ENCODE measurements around the gene PRDM16. TPM values are rescaled to one million over a fixed set of nuclear protein-coding genes. Genes with fewer than 3 reads are reported as not detected.

Gene PRDM16
- total and polyA plus RNA-seq, 4 donors, result 0.05 to 0.67 (median 0.19) TPM

DNA sequence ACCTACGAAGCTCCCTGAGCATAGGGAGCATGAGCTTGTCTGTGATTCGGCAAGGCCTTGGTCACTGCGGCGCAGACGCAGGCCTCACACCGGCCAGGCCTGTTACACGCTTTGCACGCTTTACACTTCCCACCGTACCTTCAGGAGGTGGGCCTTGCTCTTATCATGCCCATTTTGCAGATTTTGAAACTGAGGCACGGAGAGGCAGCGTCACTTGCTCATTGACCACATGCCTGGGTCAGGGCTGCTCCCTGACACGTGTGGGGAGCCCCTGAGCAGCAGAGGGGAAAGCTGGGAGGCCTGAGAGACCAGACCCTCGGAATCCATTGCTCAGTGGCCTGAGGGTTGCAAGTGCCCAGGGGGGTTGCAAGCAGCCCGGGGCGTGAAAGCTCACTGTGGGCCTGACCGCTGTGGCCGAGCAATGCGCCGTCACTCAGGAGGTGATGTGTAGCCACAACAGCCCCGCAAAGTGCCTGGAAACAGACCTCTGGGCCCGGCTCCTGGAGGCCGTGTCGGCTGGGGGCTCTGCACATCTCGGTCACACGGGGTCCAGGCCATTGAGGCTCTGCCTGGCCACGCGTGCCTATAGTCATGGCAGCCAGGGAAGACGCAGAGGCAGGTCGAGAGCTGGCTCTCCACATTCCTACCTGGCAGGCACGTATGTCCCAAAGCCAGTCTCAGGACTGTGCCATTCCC lies 392.4 kb downstream of the PRDM16 start (continued):
- TF ChIP-seq, protein P1, sequence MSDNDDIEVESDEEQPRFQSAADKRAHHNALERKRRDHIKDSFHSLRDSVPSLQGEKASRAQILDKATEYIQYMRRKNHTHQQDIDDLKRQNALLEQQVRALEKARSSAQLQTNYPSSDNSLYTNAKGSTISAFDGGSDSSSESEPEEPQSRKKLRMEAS (IDR thresholded peaks at IDR 0.05), result no peak
- TF ChIP-seq, protein P2, sequence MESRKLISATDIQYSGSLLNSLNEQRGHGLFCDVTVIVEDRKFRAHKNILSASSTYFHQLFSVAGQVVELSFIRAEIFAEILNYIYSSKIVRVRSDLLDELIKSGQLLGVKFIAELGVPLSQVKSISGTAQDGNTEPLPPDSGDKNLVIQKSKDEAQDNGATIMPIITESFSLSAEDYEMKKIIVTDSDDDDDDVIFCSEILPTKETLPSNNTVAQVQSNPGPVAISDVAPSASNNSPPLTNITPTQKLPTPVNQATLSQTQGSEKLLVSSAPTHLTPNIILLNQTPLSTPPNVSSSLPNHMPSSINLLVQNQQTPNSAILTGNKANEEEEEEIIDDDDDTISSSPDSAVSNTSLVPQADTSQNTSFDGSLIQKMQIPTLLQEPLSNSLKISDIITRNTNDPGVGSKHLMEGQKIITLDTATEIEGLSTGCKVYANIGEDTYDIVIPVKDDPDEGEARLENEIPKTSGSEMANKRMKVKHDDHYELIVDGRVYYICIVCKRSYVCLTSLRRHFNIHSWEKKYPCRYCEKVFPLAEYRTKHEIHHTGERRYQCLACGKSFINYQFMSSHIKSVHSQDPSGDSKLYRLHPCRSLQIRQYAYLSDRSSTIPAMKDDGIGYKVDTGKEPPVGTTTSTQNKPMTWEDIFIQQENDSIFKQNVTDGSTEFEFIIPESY (IDR thresholded peaks at IDR 0.05), result no peak
- TF ChIP-seq, protein P3, sequence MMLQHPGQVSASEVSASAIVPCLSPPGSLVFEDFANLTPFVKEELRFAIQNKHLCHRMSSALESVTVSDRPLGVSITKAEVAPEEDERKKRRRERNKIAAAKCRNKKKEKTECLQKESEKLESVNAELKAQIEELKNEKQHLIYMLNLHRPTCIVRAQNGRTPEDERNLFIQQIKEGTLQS (IDR thresholded peaks at IDR 0.05), result no peak

DNA sequence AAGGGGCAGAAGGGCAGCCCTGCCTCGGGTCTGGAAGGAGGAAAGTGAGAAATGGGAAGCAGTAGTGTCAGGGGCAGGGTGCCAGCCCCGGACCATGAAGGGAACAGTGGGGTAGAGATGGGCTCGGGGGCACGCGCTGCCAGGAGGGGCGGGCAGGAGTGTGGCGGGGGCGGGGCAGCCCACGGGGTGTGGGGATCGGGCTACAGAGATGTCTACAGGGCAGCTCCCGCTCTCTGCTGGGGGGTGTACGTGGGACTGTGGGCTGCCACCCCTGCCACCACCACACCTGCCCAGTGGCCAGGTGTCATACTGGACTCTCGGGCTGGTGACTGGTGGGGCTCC lies 392.9 kb downstream of the PRDM16 start:
- TF ChIP-seq FOXA1 (IDR thresholded peaks at IDR 0.05) (no peak), NR2F2 (IDR thresholded peaks at IDR 0.05) (no peak), JUND (IDR thresholded peaks at IDR 0.05) (no peak)
- TF ChIP-seq, protein P3 (IDR thresholded peaks at IDR 0.05), result no peak
- H3K27me3 ChIP-seq (ENCODE audit: control insufficient read depth in 4 of 4, insufficient read depth in 4 of 4, low read length in 3 of 4), result no peaks in the 10 kb centered on the region
- H3K9ac ChIP-seq (ENCODE audit: low read depth in 1 of 2, low read length in 2 of 2), result no peak overlapping the region
- H3K4me3 ChIP-seq (ENCODE audit: low read depth in 1 of 3, low read length in 3 of 3), result no peak overlapping the region
- H3K27ac ChIP-seq (ENCODE audit: low read depth in 1 of 2, low read length in 2 of 2), result no peak overlapping the region
- H3K4me1 ChIP-seq (ENCODE audit: control insufficient read depth in 4 of 4, insufficient read depth in 4 of 4, low read length in 3 of 4), result peaks cover 2 to 12% (median 6%) of the 10 kb centered on the region in 4 donors
- no peaks in the 10 kb centered on the region for H3K9me3 ChIP-seq (ENCODE audit: control insufficient read depth in 4 of 4, low read length in 3 of 4)
- 90% methylated on average over 13 of the region's 13 CpGs for WGBS
- H3K36me3 ChIP-seq (ENCODE audit: control insufficient read depth in 4 of 4, insufficient read depth in 3 of 4, low read depth in 1 of 4, low read length in 3 of 4), result no peaks in the 10 kb centered on the region
- DNase-seq (ENCODE audit: low spot score), result no peak

DNA sequence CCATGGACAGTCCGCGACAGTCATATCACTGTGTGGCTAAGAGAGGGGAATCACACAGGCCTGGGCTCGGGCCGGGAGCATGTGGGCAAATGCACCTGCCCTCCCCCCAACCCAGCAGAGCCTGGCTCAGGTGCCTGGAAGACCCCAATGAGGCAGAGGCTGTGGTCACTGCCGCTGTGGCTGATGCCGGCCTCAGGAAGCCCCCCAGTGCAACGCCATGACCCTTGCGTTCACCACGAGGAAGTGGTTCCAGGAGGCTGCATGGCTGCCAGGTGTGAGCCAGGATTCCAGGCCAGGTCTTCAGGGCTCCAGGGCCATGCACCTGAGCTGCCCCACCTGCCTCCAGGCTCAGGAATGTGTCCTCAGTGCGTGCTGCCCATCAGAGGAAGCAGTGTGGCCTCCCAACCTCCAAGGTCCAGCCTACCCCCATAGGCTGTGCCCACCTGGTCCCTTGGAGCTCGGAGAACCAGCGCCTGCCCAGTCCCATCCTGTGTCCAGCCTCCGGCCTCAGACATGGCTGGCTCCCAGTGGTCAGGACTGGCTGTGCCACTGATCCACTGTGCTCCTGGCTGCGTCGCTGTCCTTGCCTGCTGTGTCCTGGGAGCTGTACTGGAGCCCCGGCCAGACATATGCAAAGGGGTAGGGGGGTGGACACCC lies 393.5 kb downstream of the PRDM16 start:
- H3K4me3 ChIP-seq (ENCODE audit: low read depth in 1 of 3, low read length in 3 of 3), result no peak overlapping the region
- H3K36me3 ChIP-seq (ENCODE audit: control insufficient read depth in 4 of 4, insufficient read depth in 3 of 4, low read depth in 1 of 4, low read length in 3 of 4), result no peaks in the 10 kb centered on the region
- H3K27ac ChIP-seq (ENCODE audit: low read depth in 1 of 2, low read length in 2 of 2), result no peak overlapping the region
- DNase-seq (ENCODE audit: low spot score), result no peak
- TF ChIP-seq NR2F2 (IDR thresholded peaks at IDR 0.05) (no peak), RXRA (IDR thresholded peaks at IDR 0.05) (no peak), TAF1 (conservative IDR thresholded peaks at IDR 0.05) (no peak), HNF4G (IDR thresholded peaks at IDR 0.05) (no peak), JUND (IDR thresholded peaks at IDR 0.05) (no peak), FOXA2 (IDR thresholded peaks at IDR 0.05) (no peak), FOXA1 (IDR thresholded peaks at IDR 0.05) (no peak), RAD21 (IDR thresholded peaks at IDR 0.05) (no peak), YY1 (IDR thresholded peaks at IDR 0.05) (no peak), HNF4A (conservative IDR thresholded peaks at IDR 0.05) (no peak), SP1 (IDR thresholded peaks at IDR 0.05) (no peak), EGR1 (IDR thresholded peaks at IDR 0.05; ENCODE audit: low read depth in 2 of 2) (no peak)
- TF ChIP-seq, protein P1 (IDR thresholded peaks at IDR 0.05), result no peak
- TF ChIP-seq, protein P4, sequence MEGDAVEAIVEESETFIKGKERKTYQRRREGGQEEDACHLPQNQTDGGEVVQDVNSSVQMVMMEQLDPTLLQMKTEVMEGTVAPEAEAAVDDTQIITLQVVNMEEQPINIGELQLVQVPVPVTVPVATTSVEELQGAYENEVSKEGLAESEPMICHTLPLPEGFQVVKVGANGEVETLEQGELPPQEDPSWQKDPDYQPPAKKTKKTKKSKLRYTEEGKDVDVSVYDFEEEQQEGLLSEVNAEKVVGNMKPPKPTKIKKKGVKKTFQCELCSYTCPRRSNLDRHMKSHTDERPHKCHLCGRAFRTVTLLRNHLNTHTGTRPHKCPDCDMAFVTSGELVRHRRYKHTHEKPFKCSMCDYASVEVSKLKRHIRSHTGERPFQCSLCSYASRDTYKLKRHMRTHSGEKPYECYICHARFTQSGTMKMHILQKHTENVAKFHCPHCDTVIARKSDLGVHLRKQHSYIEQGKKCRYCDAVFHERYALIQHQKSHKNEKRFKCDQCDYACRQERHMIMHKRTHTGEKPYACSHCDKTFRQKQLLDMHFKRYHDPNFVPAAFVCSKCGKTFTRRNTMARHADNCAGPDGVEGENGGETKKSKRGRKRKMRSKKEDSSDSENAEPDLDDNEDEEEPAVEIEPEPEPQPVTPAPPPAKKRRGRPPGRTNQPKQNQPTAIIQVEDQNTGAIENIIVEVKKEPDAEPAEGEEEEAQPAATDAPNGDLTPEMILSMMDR (IDR thresholded peaks at IDR 0.05; ENCODE audit: low read depth, low read length, missing input control), result no peak
- H3K27me3 ChIP-seq (ENCODE audit: control insufficient read depth in 4 of 4, insufficient read depth in 4 of 4, low read length in 3 of 4), result no peaks in the 10 kb centered on the region
- H3K9ac ChIP-seq (ENCODE audit: low read depth in 1 of 2, low read length in 2 of 2), result no peak overlapping the region
- H3K4me1 ChIP-seq (ENCODE audit: control insufficient read depth in 4 of 4, insufficient read depth in 4 of 4, low read length in 3 of 4), result peaks cover 2 to 12% (median 6%) of the 10 kb centered on the region in 4 donors
- no peaks in the 10 kb centered on the region for H3K9me3 ChIP-seq (ENCODE audit: control insufficient read depth in 4 of 4, low read length in 3 of 4)
- 90% methylated on average over 16 of the region's 16 CpGs for WGBS
